Suppressor macrophage treated with lipopolysaccharide for 1 hour (primary cell): ENCODE measurements around the gene ACTRT2.

Experiments
- DNase-seq, 3 donors: peaks; one replicate each; pipeline ENCODE4 v3.0.0-alpha.2; 2020 to 2022

Gene ACTRT2

DNA sequence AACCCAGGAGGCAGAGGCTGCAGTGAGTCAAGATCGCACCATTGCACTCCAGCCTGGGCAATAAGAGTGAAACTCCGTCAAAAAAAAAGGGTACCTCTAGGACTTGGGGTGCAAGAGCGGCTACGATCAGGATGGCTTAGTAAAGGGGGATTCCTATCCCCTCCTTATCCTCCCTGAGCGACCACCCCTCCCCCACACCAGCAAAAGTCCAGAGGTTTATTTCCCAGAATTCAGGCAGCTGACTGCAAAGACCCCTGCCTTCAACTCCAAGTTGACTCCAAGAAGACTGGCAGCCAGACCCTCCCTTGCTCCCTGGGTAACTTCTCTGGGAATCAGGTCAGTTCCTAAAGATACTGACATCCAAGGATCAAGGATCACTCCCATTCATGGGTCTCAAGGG lies 35.4 kb downstream of the ACTRT2 start:
- no peak for DNase-seq

DNA sequence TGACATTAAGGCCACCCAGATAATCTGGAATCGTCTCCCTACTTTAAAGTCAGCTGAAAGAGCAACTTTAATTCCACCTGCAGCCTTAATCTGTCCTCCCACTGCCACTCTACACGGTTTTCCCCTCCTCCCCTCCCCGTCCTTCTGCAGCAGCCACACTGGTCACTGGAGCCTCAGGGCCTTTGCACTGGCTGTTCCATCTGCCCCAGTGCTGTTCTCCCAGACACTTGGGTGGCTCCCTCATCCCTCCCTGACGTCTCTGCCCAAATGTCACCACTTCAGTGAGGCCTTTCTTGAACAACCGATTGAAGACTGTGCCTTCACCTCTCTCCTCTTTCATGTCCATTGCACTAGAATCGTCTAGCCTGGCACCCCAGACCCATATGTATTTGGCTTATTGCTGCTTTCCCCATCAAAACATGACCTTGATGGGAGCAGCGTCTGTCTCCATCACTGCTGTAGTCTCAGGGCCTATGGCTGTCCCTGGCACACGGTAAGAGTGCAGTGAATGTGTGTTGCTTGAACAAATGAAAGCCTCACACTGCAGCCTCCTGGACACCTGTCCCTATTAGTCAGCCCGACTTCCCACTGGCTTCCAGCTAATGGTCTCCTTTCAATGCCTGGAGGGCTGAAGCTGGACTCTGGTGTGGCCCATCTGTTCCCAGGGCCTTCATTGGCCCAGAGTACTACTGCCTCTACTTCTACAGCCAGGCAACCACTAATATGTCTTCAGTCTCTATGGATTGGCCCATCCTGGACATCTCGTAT lies 37.2 kb downstream of the ACTRT2 start:
- no peak for DNase-seq

DNA sequence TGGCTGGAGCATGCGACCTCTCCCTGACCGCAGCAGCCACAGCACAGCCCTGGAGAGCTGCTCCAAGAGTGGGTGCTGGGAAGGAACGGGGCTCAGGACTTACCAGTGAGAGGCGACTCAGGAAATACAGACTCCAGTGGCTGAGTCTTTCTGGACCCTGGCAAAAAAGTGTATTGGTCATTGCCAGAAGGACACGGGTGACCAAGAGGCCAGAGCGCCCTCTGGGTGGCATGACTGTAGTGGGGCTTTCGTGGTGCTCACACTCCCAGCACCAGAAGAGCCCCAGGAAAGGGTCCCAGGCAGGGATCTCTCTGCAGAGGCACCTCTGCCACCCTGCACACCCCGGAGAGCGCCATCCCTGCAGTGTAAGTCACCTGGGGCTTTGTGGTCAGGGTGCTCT lies 38.9 kb downstream of the ACTRT2 start:
- DNase-seq, result no peak

DNA sequence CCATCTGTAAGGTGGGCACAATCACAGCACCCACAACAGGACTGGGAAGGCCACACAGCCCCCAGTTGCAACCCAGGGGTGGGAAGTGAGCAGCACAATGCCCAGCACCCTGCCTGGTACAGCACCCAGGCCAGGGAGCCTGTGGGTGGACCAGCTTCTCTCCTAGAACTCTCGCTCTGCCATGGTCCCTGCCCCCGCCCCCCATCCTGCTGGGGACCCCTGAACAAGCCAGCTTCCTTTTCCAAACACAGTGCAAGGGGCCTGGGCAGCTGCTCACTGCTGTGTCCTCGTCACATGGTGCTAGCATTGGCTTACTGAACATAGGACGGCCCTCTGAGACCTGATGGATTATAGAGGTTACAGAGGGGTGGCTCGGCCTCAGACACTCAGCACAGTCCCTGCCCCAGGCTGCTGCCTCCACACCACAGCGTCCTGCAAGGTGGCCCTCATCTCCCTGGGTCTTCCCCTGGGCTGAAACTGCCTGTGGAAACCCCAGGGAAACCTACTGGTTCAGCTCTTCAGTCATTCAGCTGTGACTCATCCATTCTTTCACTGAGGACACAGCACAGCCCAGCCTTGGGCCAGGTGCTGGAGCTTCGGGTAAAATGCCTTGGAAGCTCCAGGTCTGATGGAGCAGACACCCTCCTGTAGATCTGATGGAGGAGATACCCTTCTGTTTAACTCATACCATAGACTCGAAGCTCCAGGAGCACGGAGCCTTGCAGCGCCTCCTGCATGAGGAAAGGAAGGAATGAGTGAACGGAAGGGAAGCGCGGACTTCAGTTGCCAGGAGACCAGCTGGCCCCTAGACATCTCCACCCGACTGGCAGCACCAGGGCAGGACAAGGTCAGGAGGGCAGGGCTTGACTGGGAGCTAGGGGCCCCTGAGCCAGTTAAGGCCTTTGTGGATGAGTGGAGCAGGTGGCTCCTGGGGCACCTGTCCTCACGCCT lies 39.6 kb downstream of the ACTRT2 start:
- DNase-seq, result peak; percentile 23 to 50 (median 35)

DNA sequence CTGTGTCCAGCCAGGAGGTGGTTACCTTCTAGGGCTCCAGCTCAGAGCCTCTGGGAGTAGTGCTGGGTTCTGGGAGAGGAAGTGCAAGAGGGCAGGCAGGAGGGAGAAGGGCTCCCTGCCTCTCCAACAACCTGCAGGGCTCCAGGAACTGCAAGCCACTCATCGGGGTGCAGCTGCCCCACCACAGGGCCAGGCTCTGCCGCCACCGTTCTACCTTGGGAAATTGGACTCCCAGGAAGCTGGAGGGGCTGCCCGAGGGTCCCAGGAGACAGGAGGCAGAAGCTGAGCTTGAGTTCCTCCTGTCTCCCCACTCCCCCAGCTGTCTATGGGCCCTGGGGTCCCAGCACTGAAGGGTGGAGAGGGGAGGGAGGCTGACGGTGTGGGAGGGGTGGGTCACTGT lies 40.3 kb downstream of the ACTRT2 start:
- DNase-seq, result no peak

DNA sequence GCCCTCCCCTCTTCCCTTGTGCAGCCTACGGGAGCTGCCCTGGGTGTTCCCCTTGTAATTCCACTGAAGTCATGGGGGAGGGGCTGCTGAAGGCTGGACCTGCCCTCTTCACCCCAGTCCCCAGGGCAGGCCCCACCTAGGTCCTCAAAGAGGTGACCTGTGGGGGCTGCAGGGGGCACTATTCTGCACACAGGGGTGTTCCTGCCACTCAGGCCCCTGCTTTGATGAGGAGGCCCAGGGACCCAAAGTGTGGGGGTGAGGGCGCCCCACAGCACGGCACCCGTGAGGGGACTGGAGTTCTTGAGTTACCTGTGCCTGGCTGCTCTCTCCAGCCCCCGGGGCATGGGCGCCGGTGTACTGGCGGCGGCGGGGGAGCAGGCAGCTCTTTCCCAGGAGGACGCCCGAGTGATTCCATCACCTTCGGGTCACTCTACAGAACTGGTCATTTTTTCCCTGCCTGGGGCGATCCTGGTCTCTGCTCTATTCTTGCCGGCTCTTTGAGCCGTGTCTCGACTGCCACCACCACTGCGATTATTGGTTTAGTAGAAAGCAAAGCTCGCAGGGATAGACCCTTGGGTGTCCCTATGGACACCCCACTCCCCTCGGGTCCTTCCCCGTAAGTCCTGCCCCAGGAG lies 40.8 kb downstream of the ACTRT2 start:
- DNase-seq, result no peak

- DNase-seq, result no peak
Observed at GRCh38 chr1:3062616-3063378, 41.5 kb downstream of the ACTRT2 start.

DNA sequence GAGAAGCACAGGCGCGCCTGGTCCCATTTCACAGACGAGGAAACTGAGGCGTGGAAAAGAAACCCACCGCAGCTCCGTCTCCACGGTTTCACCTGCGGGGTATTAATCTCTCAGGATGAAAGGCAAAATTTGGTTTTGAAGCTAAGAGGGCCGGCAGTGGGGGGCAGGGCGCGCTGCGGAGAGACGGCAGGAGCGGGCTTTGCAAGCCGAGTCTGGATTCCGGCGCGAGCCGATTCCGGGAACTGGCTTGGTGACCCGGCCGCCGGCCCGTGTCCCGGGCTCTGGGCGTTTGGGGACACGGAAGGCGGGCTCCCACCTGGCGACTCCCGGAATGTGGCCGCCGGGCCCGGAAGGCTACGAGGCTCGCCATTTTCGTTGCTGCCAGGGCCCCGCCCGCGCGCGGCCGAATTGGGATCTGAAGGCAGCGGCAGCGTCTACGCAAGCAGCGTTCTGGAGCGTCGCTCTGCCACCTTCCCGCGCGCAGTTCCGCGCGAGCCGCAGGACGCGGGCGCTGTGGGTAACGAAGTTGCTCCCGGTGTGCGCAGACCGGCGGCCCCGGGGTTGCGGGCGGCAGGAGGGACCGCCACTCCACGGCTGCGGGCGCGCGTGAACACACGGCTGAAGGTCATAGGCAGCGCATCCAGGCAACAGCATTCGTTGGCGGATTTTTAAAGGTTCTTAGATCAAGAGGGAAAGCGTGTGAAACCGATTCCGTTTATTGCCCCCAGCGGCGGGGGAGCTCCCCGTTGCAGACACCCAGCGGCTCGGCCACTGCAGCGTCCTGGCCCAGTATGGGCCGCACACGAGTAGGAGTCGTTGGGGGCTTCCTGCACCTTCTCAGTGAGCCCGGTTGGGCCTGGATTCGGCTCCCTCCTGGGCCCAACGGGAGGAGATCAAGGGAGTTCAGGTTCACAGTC lies 42.4 kb downstream of the ACTRT2 start:
- no peak for DNase-seq

- no peak for DNase-seq
Observed at GRCh38 chr1:3064296-3064850, 43.1 kb downstream of the ACTRT2 start.

GRCh38 chr1:3064901-3065300 lies 43.6 kb downstream of the ACTRT2 start:
- no peak for DNase-seq

- no peak for DNase-seq
Observed at GRCh38 chr1:3065396-3065795, 44.1 kb downstream of the ACTRT2 start.

GRCh38 chr1:3065797-3066196 lies 44.5 kb downstream of the ACTRT2 start:
- DNase-seq, result no peak

DNA sequence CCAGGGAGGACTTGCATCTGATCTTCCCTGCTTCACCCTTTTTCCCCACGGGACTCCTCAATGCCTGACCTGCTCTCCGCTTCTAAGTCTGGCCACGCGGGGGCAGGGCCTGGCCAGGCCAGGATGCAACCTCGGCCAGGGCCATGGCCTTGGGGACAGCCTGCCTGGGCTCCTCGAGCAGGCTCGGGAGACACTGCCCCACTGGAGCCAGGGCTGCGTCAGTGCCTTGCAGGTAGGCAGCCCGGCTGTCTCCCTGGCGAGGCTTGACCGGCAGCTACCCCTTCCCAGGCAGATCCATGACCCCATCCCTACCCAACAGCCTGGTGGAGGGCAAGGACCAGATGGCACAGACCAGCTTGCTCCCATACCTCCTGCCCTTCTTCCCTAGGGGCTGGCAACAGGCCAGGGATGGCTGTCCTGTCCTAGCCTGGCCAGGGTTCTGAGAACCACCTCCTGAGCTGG lies 45.0 kb downstream of the ACTRT2 start:
- DNase-seq, result peak in 1 of 3 donors; percentile 45

GRCh38 chr1:3066826-3067225 lies 45.6 kb downstream of the ACTRT2 start:
- DNase-seq, result no peak

DNA sequence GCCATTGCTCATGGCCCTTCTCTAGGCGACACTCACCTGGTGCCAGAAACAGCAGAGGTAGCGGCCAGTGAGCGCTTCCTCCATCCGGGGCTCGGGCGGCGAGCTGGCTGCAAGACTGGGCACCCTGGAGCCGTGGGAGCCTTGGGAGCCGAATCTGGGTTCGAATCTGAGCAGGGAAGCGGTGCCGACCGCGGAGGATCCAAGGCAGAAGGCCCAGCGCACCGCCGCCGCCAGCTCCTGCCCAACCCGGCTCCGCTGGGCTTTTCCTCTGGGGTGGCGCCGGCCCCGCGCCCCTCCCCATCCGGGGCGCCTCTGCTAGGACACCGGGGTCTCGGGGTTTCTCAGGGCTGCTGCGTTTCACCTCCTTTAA lies 46.0 kb downstream of the ACTRT2 start:
- no peak for DNase-seq

DNA sequence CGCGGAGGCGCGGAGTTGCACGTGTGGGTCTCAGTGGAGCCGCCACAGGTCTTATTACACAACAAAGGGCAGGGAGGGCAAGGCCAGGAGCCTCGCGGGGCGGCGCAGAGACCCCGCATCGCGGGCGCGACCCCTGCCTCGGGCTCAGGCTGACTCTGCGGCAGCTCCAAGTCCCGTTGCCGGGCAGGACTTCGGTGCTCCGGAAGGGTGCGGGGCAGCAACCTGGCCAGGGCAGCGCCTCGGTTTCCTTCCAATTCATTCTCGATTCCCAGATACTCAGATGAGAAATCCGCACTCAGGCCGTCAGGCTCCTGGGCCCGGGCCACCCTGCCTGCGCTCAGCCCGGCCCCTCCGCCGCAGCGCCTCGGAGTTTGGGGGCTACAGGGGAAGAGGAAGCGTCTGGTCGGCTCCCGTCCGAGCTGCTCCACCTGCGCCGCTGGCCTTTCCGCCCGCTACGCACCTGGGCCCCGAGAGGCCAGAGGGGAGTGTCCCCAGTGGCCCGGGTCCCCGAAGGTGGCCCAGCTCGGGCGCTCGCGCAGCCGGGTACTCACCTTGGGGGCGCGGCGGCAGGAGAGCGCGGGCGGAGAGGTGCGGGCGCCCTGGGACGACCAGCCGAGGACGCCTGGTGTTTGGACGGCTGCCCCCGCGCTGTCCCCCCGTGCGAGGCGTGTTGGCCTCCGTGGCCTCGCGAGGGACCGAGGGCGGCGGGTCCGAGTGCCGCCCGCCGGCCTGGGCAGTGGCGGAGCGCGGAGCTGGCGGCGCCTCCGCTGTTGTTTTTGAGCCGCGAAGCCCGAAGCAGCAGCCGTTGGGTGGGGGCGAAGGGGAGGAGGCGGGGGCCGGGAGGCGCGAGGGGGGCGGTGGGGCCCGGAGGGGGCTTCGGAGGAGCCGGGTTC lies 46.6 kb downstream of the ACTRT2 start:
- no peak for DNase-seq

GRCh38 chr1:3068564-3069431 lies 47.5 kb downstream of the ACTRT2 start, which contains the start of gene PRDM16:
Gene PRDM16, plus strand, starts transcription at chr1:3069203. Its CDS starts 57 bp downstream, at chr1:3069260.
- peak in 1 of 3 donors; percentile 24 for DNase-seq

DNA sequence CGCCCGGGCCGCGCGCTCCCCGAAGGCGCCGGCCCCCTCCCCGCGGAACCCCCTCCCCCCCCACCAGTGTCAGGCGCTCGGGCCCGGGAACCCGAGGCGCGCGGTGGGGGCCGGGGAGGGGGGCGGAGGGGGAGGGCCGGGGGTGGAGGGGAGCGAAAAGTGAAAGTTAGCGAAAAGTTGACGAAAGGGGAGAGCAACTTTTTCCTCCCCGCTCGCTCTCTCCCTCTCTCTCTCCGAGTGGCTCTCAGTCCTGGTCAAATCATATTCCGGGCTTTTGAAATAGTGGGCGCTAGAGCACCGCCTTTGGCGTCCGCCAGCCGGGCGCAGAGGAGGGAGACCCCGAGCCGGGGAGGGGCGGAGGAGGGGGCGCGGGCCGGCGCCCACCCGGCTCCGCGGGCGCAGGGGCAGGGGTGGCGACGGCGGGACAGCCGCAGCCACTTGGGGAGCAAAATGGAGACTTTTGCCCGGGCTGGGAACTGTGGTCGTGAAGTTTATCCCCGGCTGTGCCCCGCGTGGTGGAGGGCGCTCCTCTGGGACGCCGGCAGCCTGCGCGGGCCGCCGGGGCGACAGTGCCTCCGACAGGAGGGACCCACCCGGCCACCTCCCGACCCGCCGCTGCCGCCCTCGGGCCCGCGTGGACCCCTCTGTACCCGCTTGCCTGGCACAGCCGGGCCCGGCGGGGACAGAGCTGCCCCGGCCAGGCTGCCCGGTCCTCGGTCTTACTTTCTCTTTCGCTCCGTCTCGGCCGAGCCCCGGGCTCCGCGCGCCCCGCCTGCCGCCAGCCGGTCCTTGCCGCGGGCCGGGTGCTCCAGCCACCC lies 48.4 kb downstream of the ACTRT2 start:
- DNase-seq, result peak; percentile 31 to 76 (median 45)
